ENCODE data around the gene UPP1.
"Not testable (repeated sequence)": the region's sequence is repeated elsewhere in the genome, so short reads cannot be mapped to it uniquely, and the experiment has no call there.

The UPP1 gene

DNA sequence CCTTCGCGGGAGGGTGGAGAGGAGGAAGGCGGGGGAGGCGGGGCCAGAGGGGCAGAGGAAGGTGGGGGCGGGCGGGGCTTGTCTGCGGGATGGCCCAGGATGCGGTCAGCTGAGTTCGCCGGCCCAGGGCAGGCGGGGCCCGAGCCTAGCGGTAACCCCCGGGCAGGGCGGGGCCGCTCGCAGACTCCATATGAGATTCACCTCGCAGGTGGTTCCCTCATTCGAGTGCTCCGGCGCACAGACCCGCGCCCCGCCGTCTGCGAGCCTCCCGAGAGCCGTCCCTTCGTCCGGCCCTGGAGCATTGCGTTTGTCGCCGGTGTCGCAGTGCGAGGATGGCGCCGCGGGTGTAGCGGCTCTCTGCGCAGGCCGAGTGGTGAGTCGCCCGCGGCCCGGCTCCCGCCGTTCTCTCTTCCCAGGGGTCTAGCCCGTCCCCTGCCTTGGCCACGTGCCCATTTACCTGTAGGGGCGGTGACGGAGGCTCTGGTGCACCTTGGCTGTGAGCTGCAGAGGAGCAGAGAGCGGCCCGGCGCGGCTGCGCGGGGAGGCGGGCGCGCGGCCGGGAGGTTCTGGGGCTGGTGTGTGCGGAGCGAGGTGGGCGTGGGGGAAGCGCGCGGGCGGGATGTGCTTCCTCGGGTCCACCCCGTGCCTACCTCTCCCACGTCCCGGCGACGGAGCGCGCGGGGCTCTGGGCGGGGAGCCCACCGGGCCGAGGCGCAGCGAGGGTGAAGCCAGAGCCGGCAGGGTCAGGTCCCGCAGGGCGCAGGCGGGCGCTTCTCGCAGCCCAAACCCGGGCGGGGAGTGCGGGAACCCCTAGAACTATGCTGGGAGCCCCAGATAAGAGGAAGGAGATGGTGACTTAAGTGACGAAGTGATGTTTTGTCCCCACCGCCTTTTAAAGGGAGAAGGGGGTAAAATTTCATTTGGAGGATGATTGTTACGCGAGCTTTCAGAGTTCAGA, at the start of gene UPP1:
Gene UPP1, plus strand, starts transcription at position 220 of the 958 bp plus-strand sequence. CDS start 5,519 bp downstream, outside the sequence.
- peak; percentile 60 for DNase-seq (ENCODE audit: low read depth, low spot score)

DNA sequence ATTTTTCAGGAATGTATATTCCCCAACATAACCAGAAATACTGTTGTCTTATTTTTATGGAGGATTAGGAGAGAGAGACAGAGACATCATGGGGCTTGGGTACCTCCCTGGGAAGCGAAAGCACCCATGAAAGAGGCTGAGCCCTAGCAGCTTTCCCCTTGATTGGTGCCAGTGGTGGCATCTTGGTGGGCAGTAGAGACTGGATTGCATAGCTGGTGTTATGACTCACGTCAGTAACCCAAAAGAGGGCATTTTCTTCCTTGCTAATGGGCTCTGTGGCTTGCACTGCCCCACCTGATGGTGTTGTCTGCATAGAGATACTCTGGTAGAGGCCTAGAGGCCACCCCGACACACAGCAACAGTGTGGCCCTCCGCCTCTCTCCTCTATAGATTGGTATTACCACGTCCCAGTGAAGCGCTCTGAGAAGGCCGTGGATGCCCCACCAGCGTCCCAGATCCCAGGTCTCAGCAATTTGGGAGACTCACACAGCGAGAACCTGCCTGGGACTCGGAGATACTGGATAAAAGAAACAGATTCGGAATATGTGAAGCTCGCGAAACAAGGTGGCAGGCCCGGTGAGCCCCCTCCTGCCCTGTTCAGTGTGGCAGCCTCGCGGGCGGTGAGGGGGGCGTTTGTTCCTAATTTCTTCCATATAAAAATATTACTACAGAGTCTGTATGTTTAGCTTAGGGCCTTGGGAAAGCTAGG, 48.0 kb upstream of the UPP1 start:
- no peak for DNase-seq (ENCODE audit: low read depth, low spot score)

GRCh38 chr7:48041653-48041970, 47.5 kb upstream of the UPP1 start:
- no peak for DNase-seq (ENCODE audit: low read depth, low spot score)

DNA sequence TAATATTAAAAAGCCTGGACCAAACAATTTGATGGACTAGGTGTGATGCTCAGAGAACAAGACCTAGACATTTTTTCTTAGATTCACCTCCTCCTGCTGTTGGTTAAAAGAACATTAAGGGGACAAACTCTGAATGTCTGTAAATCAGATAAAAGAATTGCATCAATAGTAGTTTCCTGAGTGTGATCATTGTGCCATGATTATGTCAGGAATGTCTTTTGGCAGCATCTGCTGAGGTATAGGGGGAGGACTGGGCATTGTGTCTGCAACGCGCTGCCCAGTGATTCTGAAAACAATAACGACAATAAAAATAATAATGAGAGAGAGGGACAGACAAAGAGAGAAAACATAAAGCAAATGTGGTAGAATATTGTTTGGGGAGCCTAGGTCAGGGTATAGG, 46.8 kb upstream of the UPP1 start:
- DNase-seq (ENCODE audit: low read depth, low spot score): no peak

GRCh38 chr7:48042636-48043035, 46.4 kb upstream of the UPP1 start:
- no peak for DNase-seq (ENCODE audit: low read depth, low spot score)

- DNase-seq (ENCODE audit: low read depth, low spot score): no peak
These were observed 43.8 kb upstream of the UPP1 start for GRCh38 chr7:48045195-48045765.

DNA sequence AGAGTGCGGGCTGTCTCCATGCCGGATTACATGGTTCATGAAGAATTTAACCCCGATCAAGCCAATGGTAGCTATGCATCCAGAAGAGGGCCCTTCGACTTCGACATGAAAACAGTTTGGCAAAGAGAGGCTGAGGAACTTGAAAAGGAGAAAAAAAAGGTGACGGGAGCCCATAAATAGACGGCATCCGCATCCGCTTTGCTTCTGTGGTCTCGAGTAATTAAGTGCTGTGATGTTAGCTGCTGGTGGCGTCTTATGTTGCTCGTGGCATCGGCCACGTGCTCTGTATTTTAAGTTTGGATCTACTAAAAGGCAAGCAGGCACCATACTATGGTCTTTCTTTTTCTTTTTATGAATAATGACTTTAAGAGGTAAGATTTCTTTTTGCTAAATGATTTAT, 42.6 kb upstream of the UPP1 start:
- DNase-seq (ENCODE audit: low read depth, low spot score): no peak

DNA sequence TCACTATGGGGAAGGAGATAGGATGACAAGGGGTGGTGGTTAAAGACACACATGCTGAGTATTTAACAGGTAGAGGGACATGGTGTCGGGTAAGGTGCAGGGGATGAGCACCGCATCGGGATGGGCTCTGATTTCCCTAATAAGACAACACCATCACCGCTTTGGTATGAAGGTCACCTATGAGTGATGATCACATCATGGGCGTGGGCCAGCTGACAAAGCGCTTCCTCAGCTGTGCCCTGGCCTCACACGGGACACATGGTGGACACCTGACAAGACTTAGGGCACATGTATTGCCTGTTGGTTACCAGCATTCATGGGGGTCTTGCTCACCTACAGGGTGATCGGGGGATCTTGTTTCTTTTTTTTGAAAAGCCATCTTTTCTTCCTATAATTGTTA, 41.0 kb upstream of the UPP1 start:
- DNase-seq (ENCODE audit: low read depth, low spot score): no peak

DNA sequence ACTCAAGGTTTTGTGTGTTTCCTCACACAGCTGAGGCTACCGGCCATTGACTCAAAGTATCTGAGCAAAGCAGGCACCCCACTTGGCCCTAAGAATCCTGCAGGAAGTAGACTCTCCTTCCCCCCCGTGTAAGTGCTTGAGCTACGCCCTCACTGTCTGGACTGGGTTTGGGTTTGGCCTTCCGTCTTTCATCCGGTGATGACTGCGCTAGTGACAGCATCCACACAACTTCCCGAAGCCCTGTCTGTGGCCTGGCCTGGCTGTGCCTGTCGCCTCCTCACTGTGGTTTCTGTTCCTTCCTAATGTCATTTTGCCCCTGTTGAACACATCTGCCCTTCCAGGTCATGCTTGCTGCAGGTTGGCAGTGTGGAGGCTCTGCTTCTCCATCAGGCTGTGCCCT, 39.2 kb upstream of the UPP1 start:
- DNase-seq (ENCODE audit: low read depth, low spot score): no peak

- DNase-seq (ENCODE audit: low read depth, low spot score): no peak
These were observed 36.3 kb upstream of the UPP1 start for GRCh38 chr7:48052748-48053147.

GRCh38 chr7:48053736-48054135, 35.3 kb upstream of the UPP1 start:
- no peak for DNase-seq (ENCODE audit: low read depth, low spot score)

GRCh38 chr7:48058990-48059389, 30.1 kb upstream of the UPP1 start:
- no peak for DNase-seq (ENCODE audit: low read depth, low spot score)

DNA sequence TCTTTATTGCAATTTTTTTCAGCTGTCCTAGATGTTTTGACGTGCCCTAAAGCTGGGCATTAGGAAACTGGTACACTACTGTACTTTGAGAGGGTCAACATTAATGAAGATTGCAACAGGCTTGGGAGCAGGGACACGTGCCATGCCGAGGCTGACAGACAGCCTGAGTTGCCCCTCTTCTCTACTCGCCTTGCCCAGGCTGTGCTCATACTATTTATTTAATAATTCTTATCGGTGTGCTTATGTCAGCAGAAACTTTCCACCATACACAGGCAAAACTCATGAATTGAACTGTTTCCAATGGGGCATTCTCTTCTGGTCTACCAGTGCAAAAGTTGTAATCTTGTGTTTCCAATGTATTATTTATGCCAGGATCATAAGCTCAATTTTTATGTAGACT, 29.4 kb upstream of the UPP1 start:
- DNase-seq (ENCODE audit: low read depth, low spot score): no peak

GRCh38 chr7:48063985-48064384, 25.1 kb upstream of the UPP1 start:
- no peak for DNase-seq (ENCODE audit: low read depth, low spot score)

DNA sequence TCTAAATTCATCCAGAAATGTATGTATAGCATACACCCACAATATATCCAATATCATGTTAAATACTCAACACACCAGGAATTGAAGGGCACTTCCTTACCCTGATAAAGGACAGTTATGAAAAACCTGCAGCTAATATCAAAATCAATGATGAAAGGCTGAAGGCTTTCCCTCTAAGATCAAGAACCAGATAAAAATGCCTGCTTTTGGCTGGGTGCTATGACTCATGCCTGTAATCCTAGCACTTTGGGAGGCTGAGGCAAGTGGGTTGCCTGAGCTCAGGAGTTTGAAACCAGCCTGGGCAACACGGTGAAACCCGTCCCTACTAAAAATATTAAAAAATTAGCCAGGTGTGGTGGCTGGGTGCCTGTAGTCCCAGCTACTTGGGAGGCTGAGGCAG, 21.6 kb upstream of the UPP1 start:
- DNase-seq (ENCODE audit: low read depth, low spot score): no peak

DNA sequence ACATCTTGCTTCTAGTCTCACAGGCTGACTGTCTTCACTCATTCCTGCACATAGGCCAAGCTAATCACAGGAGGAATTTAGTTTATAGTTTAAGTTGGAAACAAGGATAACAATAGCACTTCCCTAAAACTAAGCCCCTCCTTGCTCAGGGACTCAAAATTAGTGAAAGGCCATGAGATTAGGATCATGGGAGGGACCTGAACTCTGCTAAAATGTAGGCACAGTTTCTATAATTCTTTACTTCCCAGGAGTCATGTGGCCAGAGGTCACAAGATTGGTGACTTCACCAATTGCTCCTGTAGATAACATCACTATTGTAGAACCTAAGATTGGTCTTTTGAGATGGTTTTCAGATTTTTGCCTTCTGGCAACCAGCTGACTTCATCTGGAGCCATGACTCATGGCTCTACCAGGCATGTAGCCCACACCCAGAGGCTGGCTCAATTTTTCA, 14.8 kb upstream of the UPP1 start:
- DNase-seq (ENCODE audit: low read depth, low spot score): no peak

GRCh38 chr7:48077423-48077822, 11.6 kb upstream of the UPP1 start:
- no peak for DNase-seq (ENCODE audit: low read depth, low spot score)

DNA sequence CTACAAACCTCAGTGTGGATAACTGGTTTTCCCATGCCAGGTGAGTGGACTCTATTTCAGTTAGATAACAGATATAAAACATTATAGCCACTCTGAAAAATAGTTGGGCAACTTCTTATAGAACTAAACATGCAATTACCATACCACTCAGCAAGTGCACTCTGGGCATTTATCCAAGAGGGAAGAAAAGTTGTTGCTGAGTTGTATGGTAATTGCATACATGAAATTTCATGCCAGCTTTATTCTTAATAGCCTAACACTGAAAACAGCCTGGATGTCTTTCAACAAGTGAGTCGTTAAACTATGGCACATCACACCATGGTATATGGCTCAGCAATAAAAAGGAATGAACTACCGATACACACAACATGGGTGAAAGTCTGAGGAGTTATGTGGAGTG, 10.6 kb upstream of the UPP1 start:
- no peak for DNase-seq (ENCODE audit: low read depth, low spot score)

DNA sequence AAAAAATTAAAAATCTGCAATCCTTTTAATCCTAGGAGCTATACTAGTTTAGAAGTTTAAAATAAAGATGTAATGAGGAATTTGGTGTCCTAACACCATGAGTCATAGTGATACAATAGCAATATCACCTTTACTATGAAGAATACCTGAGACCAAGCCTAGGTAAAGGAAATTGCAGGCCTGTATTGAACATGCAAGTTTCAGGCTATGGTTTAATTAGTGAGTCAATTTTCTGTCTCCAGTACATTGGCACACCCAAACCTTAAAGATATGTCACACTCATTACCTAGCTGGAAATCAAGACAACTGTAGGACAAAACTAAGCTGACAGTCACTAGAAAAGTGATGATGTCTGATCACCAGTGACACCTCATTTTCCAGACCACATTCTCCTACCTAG, 6.7 kb upstream of the UPP1 start:
- DNase-seq (ENCODE audit: low read depth, low spot score): not testable (repeated sequence)

- DNase-seq (ENCODE audit: low read depth, low spot score): no peak
These were observed 5.8 kb upstream of the UPP1 start for GRCh38 chr7:48083114-48083830.

DNA sequence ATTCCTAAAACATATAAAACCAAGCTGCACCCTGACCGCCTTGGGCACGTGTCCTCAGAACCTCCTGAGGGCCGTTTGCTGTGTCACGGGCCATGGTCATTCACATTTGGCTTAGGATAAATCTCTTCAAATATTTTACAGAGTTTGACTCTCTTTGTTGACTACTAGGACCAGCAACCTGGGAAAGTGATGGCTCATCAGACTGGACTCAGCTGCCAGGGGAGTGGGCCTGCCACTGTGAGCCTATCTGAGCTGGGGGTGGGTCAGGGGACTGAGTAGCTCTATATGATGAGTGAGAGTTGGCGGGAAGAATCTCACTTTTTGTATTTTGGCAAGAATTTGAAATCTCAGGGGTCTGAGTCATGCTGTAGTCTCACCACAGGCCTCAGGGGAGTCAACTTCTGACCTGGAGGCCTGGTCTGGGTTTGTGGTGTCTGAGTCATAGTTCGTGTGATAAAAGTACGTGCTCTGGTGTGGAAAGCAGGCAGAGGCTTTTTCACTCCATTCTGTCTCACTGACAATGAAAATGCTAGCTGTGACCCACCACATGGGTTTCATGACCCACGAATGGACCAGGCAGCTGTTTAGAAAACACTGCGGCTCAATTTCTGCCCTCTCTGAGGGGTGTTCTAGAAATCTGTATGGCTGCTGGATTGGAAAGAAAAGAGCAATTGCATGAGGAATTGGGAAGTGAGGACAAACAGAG, 4.2 kb upstream of the UPP1 start:
- peak; percentile 47 for DNase-seq (ENCODE audit: low read depth, low spot score)
